Measurements from ENCODE around the gene ZRANB3.

ZRANB3 gene

GRCh38 chr2:135202751-135203150 is 328.3 kb downstream of the ZRANB3 start:
- TF ChIP-seq GATA3 (IDR thresholded peaks at IDR 0.05; ENCODE audit: low read depth, low read length) = no peak
- no peak for TF ChIP-seq GATA2 (IDR thresholded peaks at IDR 0.05; ENCODE audit: low read depth, low read length)

- no peak for TF ChIP-seq GATA3 (IDR thresholded peaks at IDR 0.05; ENCODE audit: low read depth, low read length)
- no peak for TF ChIP-seq GATA2 (IDR thresholded peaks at IDR 0.05; ENCODE audit: low read depth, low read length)
These were observed 332.5 kb downstream of the ZRANB3 start for GRCh38 chr2:135198481-135198880.

DNA sequence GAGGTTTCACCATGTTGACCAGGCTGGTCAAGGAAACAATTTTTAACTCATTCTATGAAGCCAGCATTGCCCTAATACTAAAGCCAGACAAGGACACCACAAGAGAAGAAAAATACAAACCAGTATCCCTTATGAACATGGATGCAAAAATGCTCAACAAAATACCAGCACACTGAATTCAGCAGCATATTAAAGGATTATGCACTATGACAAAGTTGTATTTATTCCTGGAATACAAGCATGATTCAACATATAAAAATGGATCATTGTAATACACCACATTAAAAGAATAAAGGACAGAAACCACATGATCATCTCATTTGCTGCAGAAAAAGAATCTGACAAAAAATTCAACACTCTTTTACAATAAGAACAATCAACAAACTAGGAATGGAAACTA is 340.2 kb downstream of the ZRANB3 start:
- TF ChIP-seq GATA3 (IDR thresholded peaks at IDR 0.05; ENCODE audit: low read depth, low read length) (no peak), GATA2 (IDR thresholded peaks at IDR 0.05; ENCODE audit: low read depth, low read length) (no peak)

- TF ChIP-seq GATA3 (IDR thresholded peaks at IDR 0.05; ENCODE audit: low read depth, low read length) (no peak), GATA2 (IDR thresholded peaks at IDR 0.05; ENCODE audit: low read depth, low read length) (no peak)
These were observed 341.9 kb downstream of the ZRANB3 start for GRCh38 chr2:135189148-135189547.

DNA sequence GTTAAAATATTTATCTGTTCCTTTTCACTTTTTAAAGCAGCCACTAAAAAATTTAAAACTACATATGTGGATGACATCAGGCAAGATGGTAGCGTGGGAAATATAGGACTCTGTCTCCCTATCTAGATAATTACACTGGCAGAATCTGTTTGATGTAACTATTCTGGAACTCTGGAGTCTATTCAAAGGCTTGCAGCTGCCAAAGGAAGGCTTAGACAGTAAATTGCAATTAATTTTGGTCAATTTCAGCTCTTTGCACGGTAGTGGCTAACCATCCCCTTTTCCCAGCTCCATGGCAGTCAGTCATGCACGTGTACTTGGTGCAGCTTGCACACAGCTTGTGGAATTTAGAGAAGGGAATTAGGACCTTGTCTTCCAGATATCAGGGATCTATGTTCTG is 343.7 kb downstream of the ZRANB3 start:
- TF ChIP-seq GATA3 (IDR thresholded peaks at IDR 0.05; ENCODE audit: low read depth, low read length) = no peak
- TF ChIP-seq GATA2 (IDR thresholded peaks at IDR 0.05; ENCODE audit: low read depth, low read length) = no peak

- TF ChIP-seq GATA3 (IDR thresholded peaks at IDR 0.05; ENCODE audit: low read depth, low read length) = no peak
- no peak for TF ChIP-seq GATA2 (IDR thresholded peaks at IDR 0.05; ENCODE audit: low read depth, low read length)
These were observed 345.0 kb downstream of the ZRANB3 start for GRCh38 chr2:135186054-135186453.

DNA sequence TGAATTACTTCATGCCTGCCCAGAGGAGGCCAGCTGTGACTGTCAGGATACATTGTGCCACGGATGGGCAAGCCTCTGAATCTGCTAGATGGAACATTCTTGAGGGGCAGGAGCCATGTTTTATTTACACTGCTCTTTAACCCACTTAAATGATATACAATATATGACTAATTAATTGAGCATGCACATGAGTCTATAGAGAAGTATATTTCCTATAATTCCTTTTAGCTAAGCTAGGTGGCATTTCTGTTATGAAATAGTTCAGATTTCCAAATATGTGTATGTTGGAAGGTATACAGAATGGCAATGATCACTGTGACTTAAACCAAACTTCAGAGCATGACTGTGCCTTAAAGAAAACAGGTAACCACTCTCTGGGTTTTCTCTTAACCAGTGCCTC is 347.2 kb downstream of the ZRANB3 start:
- TF ChIP-seq GATA3 (IDR thresholded peaks at IDR 0.05; ENCODE audit: low read depth, low read length) (no peak), GATA2 (IDR thresholded peaks at IDR 0.05; ENCODE audit: low read depth, low read length) (no peak)

DNA sequence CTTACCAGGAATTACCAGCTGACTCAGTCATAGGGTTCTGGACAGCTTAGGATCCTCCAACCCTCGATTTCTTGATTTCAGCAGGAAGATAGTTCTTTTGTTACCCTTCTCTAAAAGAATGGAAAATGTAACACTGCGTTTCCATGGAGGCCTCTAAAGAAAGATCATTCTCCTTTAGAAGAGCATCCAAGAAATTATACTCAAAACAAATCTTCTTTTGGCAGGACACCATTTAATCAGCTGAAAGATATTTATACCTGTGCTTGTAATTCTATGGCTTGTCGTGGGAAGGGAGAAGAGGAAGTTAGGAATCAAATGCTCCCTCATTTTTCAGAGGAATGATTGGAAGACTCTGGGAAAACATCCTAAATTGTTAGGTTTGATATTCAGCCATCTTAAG is 348.4 kb downstream of the ZRANB3 start:
- no peak for TF ChIP-seq GATA3 (IDR thresholded peaks at IDR 0.05; ENCODE audit: low read depth, low read length)
- no peak for TF ChIP-seq GATA2 (IDR thresholded peaks at IDR 0.05; ENCODE audit: low read depth, low read length)

- TF ChIP-seq GATA3 (IDR thresholded peaks at IDR 0.05; ENCODE audit: low read depth, low read length) (no peak), GATA2 (IDR thresholded peaks at IDR 0.05; ENCODE audit: low read depth, low read length) (no peak)
These were observed 348.8 kb downstream of the ZRANB3 start for GRCh38 chr2:135182190-135182589.

- TF ChIP-seq GATA3 (IDR thresholded peaks at IDR 0.05; ENCODE audit: low read depth, low read length) = no peak
- no peak for TF ChIP-seq GATA2 (IDR thresholded peaks at IDR 0.05; ENCODE audit: low read depth, low read length)
These were observed 351.3 kb downstream of the ZRANB3 start for GRCh38 chr2:135179689-135180088.

GRCh38 chr2:135175177-135175576 is 355.8 kb downstream of the ZRANB3 start:
- no peak for TF ChIP-seq GATA2 (IDR thresholded peaks at IDR 0.05; ENCODE audit: low read depth, low read length)
- TF ChIP-seq GATA3 (IDR thresholded peaks at IDR 0.05; ENCODE audit: low read depth, low read length) = no peak

GRCh38 chr2:135174810-135175093 is 356.3 kb downstream of the ZRANB3 start:
- no peak for TF ChIP-seq GATA2 (IDR thresholded peaks at IDR 0.05; ENCODE audit: low read depth, low read length)
- TF ChIP-seq GATA3 (IDR thresholded peaks at IDR 0.05; ENCODE audit: low read depth, low read length) = no peak

- no peak for TF ChIP-seq GATA2 (IDR thresholded peaks at IDR 0.05; ENCODE audit: low read depth, low read length)
- TF ChIP-seq GATA3 (IDR thresholded peaks at IDR 0.05; ENCODE audit: low read depth, low read length) = no peak
These were observed 356.8 kb downstream of the ZRANB3 start for GRCh38 chr2:135174049-135174809.

DNA sequence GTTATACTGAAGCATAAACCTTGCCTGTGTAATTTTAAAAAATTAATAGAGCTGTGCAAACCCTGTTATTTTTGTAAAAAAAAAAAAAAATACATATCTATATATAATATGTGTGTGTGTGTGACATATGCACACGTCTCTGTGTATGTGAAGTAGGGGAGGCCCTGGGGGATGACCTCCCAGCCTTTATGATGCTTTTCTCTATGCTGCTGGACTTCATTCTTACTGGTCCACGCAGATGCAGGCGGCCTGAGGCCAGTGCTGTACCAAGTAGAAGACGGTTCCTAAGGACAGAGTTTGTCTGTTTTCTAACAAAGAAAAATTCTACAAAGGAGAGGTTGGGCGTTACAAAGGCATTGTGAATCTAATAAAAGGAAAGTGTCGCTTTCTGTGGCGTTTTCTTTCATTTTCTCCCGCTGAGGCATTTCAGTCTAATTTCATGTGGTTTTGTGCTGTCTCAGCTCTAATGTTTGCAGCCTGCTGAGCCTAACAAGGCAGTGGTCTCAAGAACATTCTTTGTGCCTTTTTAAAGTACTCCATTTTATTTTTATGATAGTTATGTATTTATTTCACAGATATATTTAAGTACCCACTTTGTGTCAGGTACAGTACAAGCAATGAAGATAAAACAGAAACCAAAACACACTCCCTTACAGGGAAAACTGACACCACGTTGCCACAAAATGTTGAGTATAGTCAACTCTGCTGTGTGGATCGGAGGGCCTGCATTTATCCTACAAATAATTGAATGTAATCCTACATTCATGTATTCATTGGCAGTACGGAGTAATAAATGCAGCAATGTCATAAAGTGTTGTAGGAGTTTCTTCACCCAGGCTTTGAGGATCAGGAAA is 360.9 kb downstream of the ZRANB3 start:
- TF ChIP-seq GATA2 (IDR thresholded peaks at IDR 0.05; ENCODE audit: low read depth, low read length) = no peak

DNA sequence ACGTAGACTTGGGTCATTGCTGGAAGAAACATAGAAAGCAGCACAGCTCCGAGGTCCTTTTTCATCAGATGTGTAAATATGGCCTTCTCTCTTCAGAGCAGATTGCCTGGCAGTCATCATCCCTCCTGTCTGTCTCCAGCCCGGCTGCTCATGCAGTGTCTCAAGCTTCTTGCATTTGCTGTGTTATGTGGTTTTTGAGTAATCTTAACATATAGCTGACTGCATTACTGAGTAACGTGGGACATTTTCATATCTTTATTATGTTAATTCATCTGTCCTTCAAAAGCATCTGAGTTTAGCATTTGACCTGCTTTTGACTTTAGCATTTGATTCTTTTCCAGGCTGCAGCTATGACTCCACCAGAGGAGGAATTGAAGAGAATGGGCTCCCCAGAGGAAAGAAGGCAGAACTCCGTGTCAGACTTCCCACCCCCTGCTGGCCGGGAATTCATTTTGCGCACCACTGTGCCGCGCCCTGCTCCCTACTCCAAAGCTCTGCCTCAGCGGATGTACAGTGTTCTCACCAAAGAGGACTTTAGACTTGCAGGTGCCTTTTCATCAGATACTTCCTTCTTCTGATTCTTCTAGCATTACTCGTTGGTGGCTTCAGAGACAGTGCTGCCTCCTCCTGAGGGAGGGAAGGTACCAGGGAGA is 362.7 kb downstream of the ZRANB3 start:
- TF ChIP-seq GATA3 (IDR thresholded peaks at IDR 0.05; ENCODE audit: low read depth, low read length) (no peak), GATA2 (IDR thresholded peaks at IDR 0.05; ENCODE audit: low read depth, low read length) (no peak)

Measured in SH-SY5Y (cell line).